ENCODE measurements around the gene HERPUD1. TPM values are rescaled to one million over a fixed set of nuclear protein-coding genes. Genes with fewer than 3 reads are reported as not detected.

HERPUD1 gene
- total RNA-seq, 1 experiment from 2014 or later, result 30.8 TPM

GRCh38 chr16:56919099-56919800 is 12.7 kb upstream of the HERPUD1 start:
- Mint-ChIP-seq H3K9me3 (no peaks in the 10 kb centered on the region), H3K27ac (no peak overlapping the region), H3K4me3 (no peak overlapping the region), H3K4me1 (no peaks in the 10 kb centered on the region), H3K27me3 (ENCODE audit: low read depth) (no peaks in the 10 kb centered on the region; the same call in 1 of the 2 replicates), H3K36me3 (no peaks in the 10 kb centered on the region)
- ChIA-PET CTCF (no interaction called here), POLR2A (no interaction called here)
- DNase-seq (ENCODE audit: low spot score), result no peak
- no peak for ATAC-seq
- TF ChIP-seq GABPB1 (CRISPR knock-in tag; IDR thresholded peaks at IDR 0.05) (peak; percentile 84), ZNF121 (CRISPR knock-in tag; IDR thresholded peaks at IDR 0.05) (no peak), JUN (CRISPR knock-in tag; IDR thresholded peaks at IDR 0.05) (no peak), SOX15 (CRISPR knock-in tag; IDR thresholded peaks at IDR 0.05) (no peak), ZNF232 (CRISPR knock-in tag; IDR thresholded peaks at IDR 0.05) (no peak), PRRX2 (CRISPR knock-in tag; IDR thresholded peaks at IDR 0.05) (no peak), MAX (CRISPR knock-in tag; IDR thresholded peaks at IDR 0.05) (no peak)

- Mint-ChIP-seq H3K4me3 (no peak overlapping the region), H3K9me3 (no peaks in the 10 kb centered on the region), H3K27ac (no peak overlapping the region), H3K36me3 (no peaks in the 10 kb centered on the region), H3K27me3 (ENCODE audit: low read depth) (no peaks in the 10 kb centered on the region), H3K4me1 (no peaks in the 10 kb centered on the region)
- no peak for TF ChIP-seq AR (CRISPR knock-in tag; IDR thresholded peaks at IDR 0.05)
- DNase-seq (ENCODE audit: low spot score) (no peak), ATAC-seq (no peak)
- ChIA-PET POLR2A (no interaction called here), CTCF (no interaction called here)
Observed at GRCh38 chr16:56921571-56921970, 10.4 kb upstream of the HERPUD1 start.

- no peaks in the 10 kb centered on the region for H3K36me3 Mint-ChIP-seq
- no peaks in the 10 kb centered on the region for H3K4me1 Mint-ChIP-seq
- no peaks in the 10 kb centered on the region; the same call in 1 of the 2 replicates for H3K9me3 Mint-ChIP-seq
- no peaks in the 10 kb centered on the region for H3K27me3 Mint-ChIP-seq (ENCODE audit: low read depth)
- CTCF ChIA-PET, result no interaction called here
- H3K4me3 Mint-ChIP-seq, result no peak overlapping the region
- DNase-seq (ENCODE audit: low spot score) (no peak), ATAC-seq (no peak)
- POLR2A ChIA-PET, result no interaction called here
- no peak overlapping the region for H3K27ac Mint-ChIP-seq
- no peak for TF ChIP-seq EMX1 (CRISPR knock-in tag; IDR thresholded peaks at IDR 0.05)
- no peak for TF ChIP-seq ZSCAN18 (CRISPR knock-in tag; IDR thresholded peaks at IDR 0.05)
- no peak for TF ChIP-seq GTF2I (CRISPR knock-in tag; conservative IDR thresholded peaks at IDR 0.05)
- TF ChIP-seq IRF1 (CRISPR knock-in tag; IDR thresholded peaks at IDR 0.05), result no peak
Observed at GRCh38 chr16:56923481-56924091, 8.4 kb upstream of the HERPUD1 start.

- no peak for ATAC-seq
- CTCF ChIA-PET, result interaction anchor here (0.5 to 0.8 kb wide), 2 partner anchors 39 to 1807 kb away, joined by 3 read pairs; no protein-coding TSS in a partner anchor
- no peak for DNase-seq (ENCODE audit: low spot score)
- TF ChIP-seq MYBL2 (CRISPR knock-in tag; IDR thresholded peaks at IDR 0.05) (no peak), SOX15 (CRISPR knock-in tag; IDR thresholded peaks at IDR 0.05) (no peak), ZNF423 (CRISPR knock-in tag; IDR thresholded peaks at IDR 0.05) (no peak), FOXP4 (CRISPR knock-in tag; IDR thresholded peaks at IDR 0.05) (no peak), ERG (CRISPR knock-in tag; IDR thresholded peaks at IDR 0.05) (no peak), JUN (CRISPR knock-in tag; IDR thresholded peaks at IDR 0.05) (no peak), CBFB (CRISPR knock-in tag; IDR thresholded peaks at IDR 0.05; ENCODE audit: low read depth) (no peak), ZNF425 (CRISPR knock-in tag; conservative IDR thresholded peaks at IDR 0.05) (no peak)
Observed at GRCh38 chr16:56927471-56927870, 4.5 kb upstream of the HERPUD1 start.

More at GRCh38 chr16:56927471-56927870, 4.5 kb upstream of the HERPUD1 start:
- POLR2A ChIA-PET, result no interaction called here
- no peak overlapping the region for H3K4me3 Mint-ChIP-seq
- no peak overlapping the region for H3K27ac Mint-ChIP-seq
- H3K27me3 Mint-ChIP-seq (ENCODE audit: low read depth), result no peaks in the 10 kb centered on the region
- peaks cover 10% of the 10 kb centered on the region for H3K4me1 Mint-ChIP-seq
- H3K9me3 Mint-ChIP-seq, result no peaks in the 10 kb centered on the region; the same call in 1 of the 2 replicates
- no peaks in the 10 kb centered on the region for H3K36me3 Mint-ChIP-seq

All from WTC11 (cell line).